Upper lobe of right lung (tissue), 1 donor: Measurements from ENCODE around the gene ARHGAP15. TPM values are rescaled to one million over a fixed set of nuclear protein-coding genes. Genes with fewer than 3 reads are reported as not detected.
A peak's percentile ranks its signal among the peaks of the same experiment; 100 is the strongest.

ENCODE experiments used
- ATAC-seq: fragments of 200-7000 bp; cut with Tn5 transposase; one replicate; pipeline ENCODE4 v1.9.1; 2020; ENCODE audit warnings: mild to moderate bottlenecking, moderate library complexity
- DNase-seq: peaks from one replicate; pipeline ENCODE4 v3.0.0-alpha.2; 2020
- H3K27ac ChIP-seq: fragments of 200-600 bp; one replicate; pipeline ENCODE4 v1.8.0; 2022
- H3K27me3 ChIP-seq: fragments of 200-600 bp; one replicate; pipeline ENCODE4 v1.8.0; 2022; ENCODE audit warnings: mild to moderate bottlenecking
- H3K36me3 ChIP-seq: fragments of 200-600 bp; one replicate; pipeline ENCODE4 v1.8.0; 2022
- H3K4me1 ChIP-seq: fragments of 200-600 bp; one replicate; pipeline ENCODE4 v1.8.0; 2022
- H3K4me3 ChIP-seq: fragments of 200-600 bp; one replicate; pipeline ENCODE4 v1.8.0; 2022; ENCODE audit warnings: mild to moderate bottlenecking
- H3K9me3 ChIP-seq: fragments of 200-600 bp; one replicate; pipeline ENCODE4 v1.8.0; 2022
- CTCF ChIP-seq: fragments of 200-600 bp; IDR thresholded peaks from one replicate; pipeline ENCODE4 v1.8.0; 2022; ENCODE audit warnings: antibody characterized with exemption
- intact Hi-C: fragments of 100-400 bp; cut with DNase I; formaldehyde crosslinking; loops from one replicate; pipeline ENCODE4 v1.11.0; 2022
- total RNA-seq: library from RNA; stranded (reverse); fragmentation: NEBNext Ultra II Directional; extraction: Animal tissue kit (Norgen Biotek cat#: 25700); gene quantifications from one replicate; pipeline ENCODE4 v1.2.1, GENCODE V29; 2021
- donor health status: DM: no; HTN: yes; CAD: no; lungs with severe emphysema.

Gene ARHGAP15
- total RNA-seq, 1 donor from 2014 or later = 19.2 TPM

GRCh38 chr2:143313861-143314260 lies 184.6 kb downstream of the ARHGAP15 start:
- no peaks in the 10 kb centered on the region for H3K9me3 ChIP-seq
- no peak overlapping the region for H3K27ac ChIP-seq
- no peak for ATAC-seq
- intact Hi-C loops = no loop called here
- H3K27me3 ChIP-seq = no peaks in the 10 kb centered on the region
- DNase-seq = no peak
- no peaks in the 10 kb centered on the region for H3K36me3 ChIP-seq
- no peak overlapping the region for H3K4me3 ChIP-seq
- no peak for TF ChIP-seq CTCF
- H3K4me1 ChIP-seq = no peaks in the 10 kb centered on the region

GRCh38 chr2:143321994-143322393 lies 192.8 kb downstream of the ARHGAP15 start:
- Histone ChIP-seq H3K4me3 (no peak overlapping the region), H3K9me3 (no peaks in the 10 kb centered on the region), H3K27me3 (no peaks in the 10 kb centered on the region), H3K36me3 (no peaks in the 10 kb centered on the region), H3K27ac (no peak overlapping the region), H3K4me1 (no peaks in the 10 kb centered on the region)
- ATAC-seq (peak; percentile 28), DNase-seq (no peak)
- TF ChIP-seq CTCF = no peak
- intact Hi-C loops = no loop called here

GRCh38 chr2:143329288-143329687 lies 200.1 kb downstream of the ARHGAP15 start:
- no peaks in the 10 kb centered on the region for H3K4me1 ChIP-seq
- H3K27ac ChIP-seq = no peak overlapping the region
- DNase-seq (no peak), ATAC-seq (no peak)
- H3K9me3 ChIP-seq = no peaks in the 10 kb centered on the region
- no peaks in the 10 kb centered on the region for H3K36me3 ChIP-seq
- intact Hi-C loops = no loop called here
- H3K4me3 ChIP-seq = no peak overlapping the region
- no peak for TF ChIP-seq CTCF
- H3K27me3 ChIP-seq = no peaks in the 10 kb centered on the region

GRCh38 chr2:143333168-143333791 lies 204.1 kb downstream of the ARHGAP15 start:
- ATAC-seq (no peak), DNase-seq (no peak)
- intact Hi-C loops = no loop called here
- Histone ChIP-seq H3K27me3 (no peaks in the 10 kb centered on the region), H3K36me3 (no peaks in the 10 kb centered on the region), H3K27ac (no peak overlapping the region), H3K4me3 (no peak overlapping the region), H3K4me1 (no peaks in the 10 kb centered on the region), H3K9me3 (no peaks in the 10 kb centered on the region)
- no peak for TF ChIP-seq CTCF

DNA sequence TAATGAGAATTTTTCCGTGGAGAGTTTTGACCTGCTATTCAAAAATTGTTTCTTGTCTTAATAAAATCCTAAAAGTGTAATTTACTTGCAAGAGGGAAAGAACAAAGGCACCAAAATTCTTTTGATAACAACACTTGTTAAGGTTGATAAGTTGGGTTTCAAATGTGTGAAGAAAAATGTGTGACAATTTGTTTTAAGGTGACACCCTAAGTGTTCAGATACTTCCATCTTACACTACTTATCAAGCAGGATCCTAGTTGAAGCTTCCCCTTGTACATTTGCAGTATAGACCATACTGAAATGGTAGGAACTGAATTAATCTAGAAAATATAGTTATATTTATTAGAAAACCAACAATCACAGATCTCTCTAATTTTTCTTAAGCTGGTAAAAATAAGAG lies 204.6 kb downstream of the ARHGAP15 start:
- H3K27ac ChIP-seq = no peak overlapping the region
- H3K4me3 ChIP-seq = no peak overlapping the region
- H3K9me3 ChIP-seq = no peaks in the 10 kb centered on the region
- no peaks in the 10 kb centered on the region for H3K27me3 ChIP-seq
- TF ChIP-seq CTCF = no peak
- ATAC-seq = no peak
- no peaks in the 10 kb centered on the region for H3K36me3 ChIP-seq
- no peak for DNase-seq
- intact Hi-C loops = no loop called here
- H3K4me1 ChIP-seq = no peaks in the 10 kb centered on the region

GRCh38 chr2:143334837-143335236 lies 205.6 kb downstream of the ARHGAP15 start:
- Histone ChIP-seq H3K27ac (no peak overlapping the region), H3K4me1 (no peaks in the 10 kb centered on the region), H3K27me3 (no peaks in the 10 kb centered on the region), H3K4me3 (no peak overlapping the region), H3K9me3 (no peaks in the 10 kb centered on the region), H3K36me3 (no peaks in the 10 kb centered on the region)
- ATAC-seq (no peak), DNase-seq (no peak)
- intact Hi-C loops = no loop called here
- no peak for TF ChIP-seq CTCF
